H1 (cell line): ENCODE data around the gene ADCY9. TPM values are rescaled to one million over a fixed set of nuclear protein-coding genes. Genes with fewer than 3 reads are reported as not detected.

ENCODE experiments used
- ATF2 ChIP-seq: IDR thresholded peaks from 2 replicates; pipeline ENCODE4 v1.6.1; 2012; ENCODE audit warnings: low read length, inconsistent platforms
- BACH1 ChIP-seq: IDR thresholded peaks from 2 replicates; pipeline ENCODE4 v1.6.1; 2012; ENCODE audit warnings: low read length, improper control_type of control experiment
- CHD2 ChIP-seq: IDR thresholded peaks from 2 replicates; pipeline ENCODE4 v1.6.1; 2012; ENCODE audit warnings: low read length, improper control_type of control experiment
- CHD7 ChIP-seq: fragments of 300-600 bp; sonication (generic); IDR thresholded peaks from 2 replicates; pipeline ENCODE4 v1.7.1; 2012; ENCODE audit warnings: low read length, moderate library complexity, mild to moderate bottlenecking, inconsistent platforms; ENCODE audit not compliant: insufficient replicate concordance
- CREB1 ChIP-seq: IDR thresholded peaks from 2 replicates; pipeline ENCODE4 v1.6.1; 2012; ENCODE audit warnings: inconsistent platforms
- MAX ChIP-seq: IDR thresholded peaks from 2 replicates; pipeline ENCODE4 v1.6.1; 2012; ENCODE audit warnings: inconsistent platforms
- RAD21 ChIP-seq, 2 experiments: IDR thresholded peaks in 1 of 2; conservative IDR thresholded peaks in 1 of 2; 2 replicates each; pipeline ENCODE4 v1.6.1; 2011; ENCODE audit warnings: low read depth in 2 of 2, low read length in 2 of 2, improper control_type of control experiment in 1 of 2, inconsistent platforms in 1 of 2, mild to moderate bottlenecking in 1 of 2, moderate library complexity in 1 of 2
- polyA plus RNA-seq, 7 experiments: library from polyadenylated mRNA; depleted of rRNA in 3 of 7; stranded (reverse) in 5 of 7; unstranded in 2 of 7; fragments of >200 nt in 5 of 7; fragments of 200-250 nt in 2 of 7; gene quantifications; 1 replicate in 5 of 7; 2 replicates in 1 of 7; 4 replicates in 1 of 7; pipeline versions ENCODE4 v1.2.1 to v1.2.3, GENCODE V29; 2011 to 2013; ENCODE audit warnings: missing spikeins in 2 of 7, mixed read lengths in 2 of 7
- total RNA-seq: library from RNA; stranded (reverse); fragmentation: NEBNext Ultra II Directional; extraction: Animal tissue kit (Norgen Biotek cat#: 25700); gene quantifications from 2 replicates; pipeline ENCODE4 v1.2.1, GENCODE V29; 2021

ADCY9 gene
- total and polyA plus RNA-seq, 2 of the 8 experiments (the other 6 are each of a cell fraction or from before 2014, with no cell fraction given) = 5.4 to 13.1 TPM

GRCh38 chr16:3980253-3981111 is 135.8 kb downstream of the ADCY9 start (continued):
- TF ChIP-seq ATF2 = no peak
- TF ChIP-seq RAD21 (IDR thresholded peaks at IDR 0.05 in 1 of 2, conservative IDR thresholded peaks at IDR 0.05 in 1 of 2; ENCODE audit: low read depth in 2 of 2, low read length in 2 of 2) = no peak
- no peak for TF ChIP-seq BACH1
- TF ChIP-seq MAX = no peak
- TF ChIP-seq CREB1 = no peak
- TF ChIP-seq CHD7 = no peak
- no peak for TF ChIP-seq CHD2
